OCI-M2 (cell line): ENCODE results near the gene NFYC.

Source experiments
- DNase-seq: peaks from one replicate; lab custom pipeline; 2025; ENCODE audit not compliant: unreplicated experiment; lab: John Stamatoyannopoulos, UW

Gene NFYC

DNA sequence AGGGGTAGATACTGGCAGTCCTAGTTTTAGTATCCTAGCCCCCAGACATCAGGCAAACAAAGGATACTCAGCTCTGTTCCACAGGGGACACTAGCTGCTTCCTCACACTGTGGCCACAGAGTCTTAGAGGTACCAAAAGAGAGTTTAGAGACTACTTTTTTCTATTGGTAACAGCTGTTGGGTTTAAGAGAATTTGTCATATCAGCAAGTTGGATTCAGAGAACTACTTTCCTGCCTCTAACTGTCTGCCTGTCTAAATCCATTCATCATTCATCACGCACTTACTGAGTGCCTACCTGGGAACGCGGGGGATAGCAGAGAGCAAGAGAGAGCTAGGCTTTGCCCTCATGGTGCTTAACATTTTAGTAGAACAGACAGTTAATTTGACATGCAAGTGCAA is 65.0 kb downstream of the NFYC start:
- DNase-seq = no peak

DNA sequence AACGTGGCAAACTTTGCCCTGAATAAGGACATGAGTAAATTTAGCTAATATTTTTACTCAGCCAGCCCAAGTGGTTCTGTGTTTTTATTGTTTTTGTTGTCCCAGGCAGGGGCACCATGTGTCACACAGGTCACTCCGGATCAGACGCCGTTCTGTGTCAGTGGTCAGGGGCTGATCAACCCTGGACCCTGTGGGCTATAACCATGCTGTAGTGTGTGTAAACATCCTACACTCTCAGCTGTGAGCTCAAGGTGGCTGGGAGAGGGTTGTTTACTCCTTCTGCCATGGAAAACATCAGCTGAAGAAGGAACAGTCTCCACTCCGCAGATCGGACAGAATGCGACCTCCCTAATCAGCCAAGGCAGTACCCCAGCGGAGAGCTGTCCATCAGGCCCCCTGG is 65.6 kb downstream of the NFYC start:
- no peak for DNase-seq

GRCh38 chr1:40758004-40758403 is 66.5 kb downstream of the NFYC start:
- no peak for DNase-seq

GRCh38 chr1:40758578-40759343 is 67.3 kb downstream of the NFYC start:
- DNase-seq = no peak

DNA sequence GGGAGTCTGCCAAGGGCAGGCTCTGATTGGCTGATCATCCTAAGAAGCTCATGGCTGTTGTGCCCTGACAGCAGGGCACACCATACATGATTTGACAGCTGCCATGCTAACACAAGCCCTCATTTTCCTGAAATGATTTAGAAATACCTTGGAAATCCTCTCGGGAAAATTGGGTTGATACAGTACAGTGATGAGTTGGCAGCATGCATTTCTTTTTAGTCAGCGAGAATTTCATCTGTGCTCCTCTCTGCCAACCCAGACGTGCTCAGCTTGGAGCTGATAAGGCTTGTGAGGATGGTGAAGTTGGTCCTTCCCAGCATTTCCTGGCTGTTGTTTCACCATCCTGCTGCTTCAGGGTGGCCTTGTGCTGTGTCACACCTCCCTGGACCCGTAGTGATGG is 69.5 kb downstream of the NFYC start:
- DNase-seq = no peak

- DNase-seq = no peak
These were observed 70.8 kb downstream of the NFYC start for GRCh38 chr1:40762144-40762923.

DNA sequence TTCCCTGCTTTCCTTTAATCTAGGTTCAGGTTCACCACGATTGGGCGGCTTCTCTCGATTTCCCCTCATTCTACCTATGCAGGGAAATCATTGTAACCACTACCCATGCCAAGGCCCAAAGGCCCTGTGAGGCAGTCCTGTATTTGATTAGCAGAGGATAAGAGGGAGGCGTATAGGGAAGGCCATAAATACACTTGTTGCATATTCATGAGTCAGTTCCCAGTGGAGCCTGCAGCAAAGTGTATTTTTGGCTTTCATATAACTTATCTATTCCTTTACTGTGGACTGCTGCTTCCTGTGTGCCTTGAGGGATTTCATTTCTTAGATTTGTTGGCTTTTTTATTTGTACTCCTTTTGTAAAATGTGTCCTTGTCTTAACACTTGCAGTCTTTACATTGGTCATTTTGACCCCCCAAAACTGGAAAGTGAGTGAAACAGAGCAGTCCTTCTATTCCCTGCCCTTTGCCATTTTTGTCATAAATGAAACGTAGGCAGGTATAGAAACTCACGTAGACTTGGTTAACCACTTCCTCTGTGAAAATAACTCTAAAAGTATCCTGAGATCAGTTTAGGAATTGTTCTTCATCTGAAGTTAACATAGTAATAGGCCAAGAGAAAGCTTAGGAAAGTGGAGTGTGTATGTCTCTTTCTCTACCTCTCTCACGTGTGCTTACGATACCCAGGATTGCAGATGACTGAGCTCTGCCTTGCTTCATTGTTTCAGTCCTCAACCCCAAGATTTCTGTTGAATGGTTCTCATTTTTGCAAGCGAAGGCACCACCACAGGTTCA is 72.4 kb downstream of the NFYC start:
- DNase-seq = no peak

DNA sequence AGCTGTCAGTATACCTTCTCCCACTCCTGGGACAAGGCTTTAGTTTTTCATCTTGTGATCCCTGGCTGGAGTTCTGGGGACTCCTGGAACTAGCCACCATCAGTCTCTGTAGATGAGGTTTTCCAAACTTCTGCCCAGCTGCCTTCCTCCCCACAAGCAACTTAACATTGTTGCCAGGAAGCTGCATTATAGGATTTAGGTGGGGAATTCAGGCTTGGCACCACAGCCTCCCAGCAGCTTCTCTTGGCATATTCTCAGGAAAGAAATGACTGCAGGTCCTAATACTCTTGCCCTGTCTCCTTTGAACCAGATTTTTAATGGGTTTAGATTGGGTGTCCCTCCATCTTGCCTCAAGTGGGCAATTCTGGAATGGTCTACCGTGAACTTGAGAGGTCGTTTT is 73.5 kb downstream of the NFYC start:
- no peak for DNase-seq

- DNase-seq = no peak
These were observed 74.5 kb downstream of the NFYC start for GRCh38 chr1:40766017-40766416.

GRCh38 chr1:40766560-40766959 is 75.1 kb downstream of the NFYC start:
- DNase-seq = no peak

- DNase-seq = no peak
These were observed 76.9 kb downstream of the NFYC start for GRCh38 chr1:40768146-40768990.

DNA sequence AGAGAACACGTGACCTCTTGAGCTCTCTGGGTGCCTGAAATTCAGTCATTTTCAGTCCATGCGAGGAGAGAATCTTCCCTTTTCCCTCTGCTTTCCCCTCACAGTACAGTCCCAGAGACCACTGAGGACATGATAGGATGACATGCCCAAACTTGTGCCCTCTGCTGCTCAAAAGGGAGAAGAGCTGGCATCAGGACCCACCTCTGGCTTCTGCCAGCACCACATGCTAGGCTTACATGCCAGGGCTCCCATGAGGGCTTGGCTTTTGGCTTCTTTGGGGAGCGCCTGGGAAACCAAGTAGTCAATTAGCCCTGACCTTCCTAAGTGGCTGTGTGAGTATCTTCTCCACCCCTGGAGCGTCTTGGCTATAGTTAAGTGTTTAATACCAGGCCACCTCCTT is 78.3 kb downstream of the NFYC start:
- no peak for DNase-seq

- no peak for DNase-seq
These were observed 79.0 kb downstream of the NFYC start for GRCh38 chr1:40770296-40771070.

DNA sequence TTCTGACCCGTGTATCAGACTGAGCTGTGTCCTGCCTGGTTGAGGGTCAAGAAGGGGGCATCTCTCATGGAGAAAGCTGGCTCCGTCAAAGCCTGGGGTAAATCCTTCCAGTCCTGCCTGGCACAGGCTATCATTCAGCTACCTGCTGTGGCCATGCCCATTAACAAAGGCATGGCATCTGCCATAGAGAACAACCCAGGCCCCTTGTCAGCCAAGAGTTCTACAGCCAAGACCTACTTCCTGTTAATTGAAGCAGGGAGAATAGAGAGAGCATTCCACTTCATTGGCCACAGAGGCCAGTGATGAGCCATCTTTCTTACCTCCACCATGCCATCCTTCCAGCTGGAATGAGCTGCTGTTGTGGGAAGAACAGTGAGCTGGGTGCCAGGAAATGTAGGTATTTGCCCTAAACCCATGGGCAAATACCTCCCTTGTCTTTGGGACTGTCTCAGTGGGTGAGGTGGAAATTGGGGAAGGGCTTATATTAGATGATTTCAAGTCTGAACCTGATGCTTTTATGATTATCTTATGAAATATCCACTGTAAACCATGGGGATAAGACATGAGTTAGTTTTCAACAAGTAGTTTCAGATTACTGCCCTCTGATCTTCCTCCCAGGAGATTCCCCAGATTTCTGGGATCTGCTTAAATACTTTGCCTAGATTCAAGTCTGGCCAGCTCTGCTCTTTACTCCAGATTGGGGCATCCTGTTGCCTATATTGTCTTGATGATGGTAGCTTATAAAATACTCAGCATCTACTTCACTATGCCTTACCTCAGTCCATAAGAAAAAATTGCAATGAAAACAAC is 80.8 kb downstream of the NFYC start:
- DNase-seq = no peak

DNA sequence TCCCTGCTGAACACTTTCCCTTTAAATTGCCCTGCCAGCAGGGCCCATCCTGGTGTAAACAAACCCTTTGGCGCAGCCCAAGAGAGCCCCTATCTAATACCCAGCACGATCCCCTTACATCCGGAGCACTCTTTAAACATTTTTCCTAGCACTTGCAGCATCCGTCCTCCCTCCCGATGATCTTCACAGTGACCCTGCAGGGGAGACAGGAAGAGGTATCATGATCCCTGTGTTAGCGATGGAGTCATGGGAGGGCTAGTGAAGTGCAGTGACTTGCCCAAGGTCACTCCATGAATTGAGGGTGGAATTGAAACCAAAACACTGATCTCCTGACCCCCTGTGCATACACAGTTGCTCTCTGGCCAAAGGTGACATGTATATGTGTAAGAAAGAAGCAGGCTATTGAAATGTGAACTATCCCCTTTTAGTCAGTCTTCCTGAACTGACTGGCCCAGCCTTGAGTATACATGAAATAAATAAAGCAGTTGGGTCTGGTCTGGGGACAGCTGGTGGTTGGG is 82.3 kb downstream of the NFYC start:
- no peak for DNase-seq

- DNase-seq = no peak
These were observed 82.9 kb downstream of the NFYC start for GRCh38 chr1:40774266-40774998.

DNA sequence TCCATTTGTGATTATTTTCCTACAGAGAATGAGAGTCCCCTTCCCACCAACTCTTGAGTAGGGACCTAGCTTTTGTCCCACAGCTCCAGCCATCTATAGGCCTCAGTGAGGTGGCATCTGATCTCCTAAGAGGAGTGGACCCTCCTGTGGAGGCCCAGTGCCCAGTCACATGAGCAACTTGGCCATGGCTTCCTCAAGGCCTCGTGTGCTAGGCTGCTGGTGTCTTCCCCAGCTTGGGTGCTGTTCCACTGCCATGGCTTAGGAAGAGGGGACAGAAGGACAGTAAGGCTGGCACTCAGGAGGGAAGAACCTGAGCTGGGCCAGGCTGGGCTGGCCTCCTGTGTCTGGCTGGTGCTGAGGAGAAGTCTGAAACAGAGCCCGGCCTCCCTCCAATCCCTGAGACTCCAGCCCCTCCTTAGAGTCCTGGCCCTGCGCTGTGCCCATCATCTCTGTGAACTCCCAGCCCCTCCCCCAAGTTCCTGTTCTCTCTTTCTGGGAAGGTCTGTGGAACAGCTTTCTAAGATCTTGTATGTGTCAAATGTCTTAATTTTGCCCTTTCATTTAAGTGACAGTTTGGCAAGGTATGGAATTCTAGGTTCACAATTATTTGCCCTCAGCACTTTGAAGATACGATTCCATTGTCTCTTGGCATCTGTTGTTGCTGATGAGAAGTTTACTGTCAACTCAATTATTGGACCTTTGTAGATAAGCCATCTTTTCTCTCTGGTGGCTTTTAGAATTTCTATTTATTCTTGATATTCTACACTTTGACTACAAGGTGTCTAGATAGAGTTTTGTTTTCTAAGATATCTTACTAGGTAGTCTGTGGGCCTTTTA is 85.0 kb downstream of the NFYC start:
- no peak for DNase-seq
